Cardiac muscle cell (in vitro differentiated cells and primary cell): ENCODE results near the gene C4B. TPM values are rescaled to one million over a fixed set of nuclear protein-coding genes. Genes with fewer than 3 reads are reported as not detected.

ENCODE experiments used
- DNase-seq, 2 donors: peaks; one replicate each; pipeline versions ENCODE4 v3.0.0 to v3.0.0-alpha.2; 2010 to 2017; ENCODE audit warnings: low read depth in 1 of 2, low spot score in 1 of 2
- H3K27ac ChIP-seq: fragments of 200-600 bp; sonication (generic); 2 replicates; pipeline ENCODE4 v1.5.1; 2016
- H3K27me3 ChIP-seq: fragments of 200-600 bp; sonication (generic); 2 replicates; pipeline ENCODE4 v1.6.0; 2016; ENCODE audit warnings: control low read depth
- H3K36me3 ChIP-seq: fragments of 200-600 bp; sonication (generic); 2 replicates; pipeline ENCODE4 v1.5.1; 2016; ENCODE audit warnings: control low read depth
- H3K4me1 ChIP-seq: fragments of 200-600 bp; sonication (generic); 2 replicates; pipeline ENCODE4 v1.8.1; 2017; ENCODE audit warnings: low read depth, mild to moderate bottlenecking, mixed run types
- H3K4me3 ChIP-seq: fragments of 200-600 bp; sonication (generic); 2 replicates; pipeline ENCODE4 v1.5.1; 2016; ENCODE audit warnings: mild to moderate bottlenecking
- H3K9me3 ChIP-seq: fragments of 200-600 bp; sonication (generic); 2 replicates; pipeline ENCODE4 v1.5.1; 2017; ENCODE audit warnings: low read depth, mild to moderate bottlenecking, control low read depth
- polyA plus RNA-seq: library from polyadenylated mRNA; unstranded; fragments of >200 nt; fragmentation: Nextera tagmentation; extraction: Ambion mirVana; gene quantifications from 2 replicates; pipeline ENCODE4 v1.2.1, GENCODE V29; 2016
- total RNA-seq: library from RNA; depleted of rRNA; stranded (reverse); fragments of >200 nt; gene quantifications from 2 replicates; pipeline ENCODE4 v1.2.3, GENCODE V29; 2016
- TF ChIP-seq, protein P1 (sequence below): IDR thresholded peaks from 2 replicates; pipeline ENCODE4 v1.5.1; 2012; ENCODE audit warnings: low read depth, mild to moderate bottlenecking, low read length

The C4B gene
- total and polyA plus RNA-seq, 2 experiments from 2014 or later = 2.7 to 4.1 TPM

DNA sequence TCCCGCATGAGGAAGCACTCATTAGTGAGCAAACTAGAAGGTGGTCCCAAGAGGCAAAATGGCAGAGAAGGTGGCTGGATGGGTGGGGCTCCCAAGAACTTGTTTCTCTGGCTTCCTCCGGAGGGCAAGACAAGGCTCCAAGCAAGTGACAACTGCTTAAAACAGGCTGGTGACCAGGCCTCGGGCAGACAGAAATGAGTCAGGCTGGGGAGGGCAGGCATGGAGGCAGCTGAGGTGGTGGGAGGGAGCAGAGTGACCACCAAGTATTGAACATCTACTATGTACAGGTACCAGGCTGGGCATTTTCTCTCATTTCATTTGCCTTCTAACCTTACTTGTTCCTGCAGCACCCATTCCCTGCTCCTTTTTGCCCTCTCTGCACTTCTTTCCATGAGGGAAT, 61.2 kb downstream of the C4B start:
- no peak for DNase-seq
- TF ChIP-seq, protein P1, sequence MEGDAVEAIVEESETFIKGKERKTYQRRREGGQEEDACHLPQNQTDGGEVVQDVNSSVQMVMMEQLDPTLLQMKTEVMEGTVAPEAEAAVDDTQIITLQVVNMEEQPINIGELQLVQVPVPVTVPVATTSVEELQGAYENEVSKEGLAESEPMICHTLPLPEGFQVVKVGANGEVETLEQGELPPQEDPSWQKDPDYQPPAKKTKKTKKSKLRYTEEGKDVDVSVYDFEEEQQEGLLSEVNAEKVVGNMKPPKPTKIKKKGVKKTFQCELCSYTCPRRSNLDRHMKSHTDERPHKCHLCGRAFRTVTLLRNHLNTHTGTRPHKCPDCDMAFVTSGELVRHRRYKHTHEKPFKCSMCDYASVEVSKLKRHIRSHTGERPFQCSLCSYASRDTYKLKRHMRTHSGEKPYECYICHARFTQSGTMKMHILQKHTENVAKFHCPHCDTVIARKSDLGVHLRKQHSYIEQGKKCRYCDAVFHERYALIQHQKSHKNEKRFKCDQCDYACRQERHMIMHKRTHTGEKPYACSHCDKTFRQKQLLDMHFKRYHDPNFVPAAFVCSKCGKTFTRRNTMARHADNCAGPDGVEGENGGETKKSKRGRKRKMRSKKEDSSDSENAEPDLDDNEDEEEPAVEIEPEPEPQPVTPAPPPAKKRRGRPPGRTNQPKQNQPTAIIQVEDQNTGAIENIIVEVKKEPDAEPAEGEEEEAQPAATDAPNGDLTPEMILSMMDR = no peak

DNA sequence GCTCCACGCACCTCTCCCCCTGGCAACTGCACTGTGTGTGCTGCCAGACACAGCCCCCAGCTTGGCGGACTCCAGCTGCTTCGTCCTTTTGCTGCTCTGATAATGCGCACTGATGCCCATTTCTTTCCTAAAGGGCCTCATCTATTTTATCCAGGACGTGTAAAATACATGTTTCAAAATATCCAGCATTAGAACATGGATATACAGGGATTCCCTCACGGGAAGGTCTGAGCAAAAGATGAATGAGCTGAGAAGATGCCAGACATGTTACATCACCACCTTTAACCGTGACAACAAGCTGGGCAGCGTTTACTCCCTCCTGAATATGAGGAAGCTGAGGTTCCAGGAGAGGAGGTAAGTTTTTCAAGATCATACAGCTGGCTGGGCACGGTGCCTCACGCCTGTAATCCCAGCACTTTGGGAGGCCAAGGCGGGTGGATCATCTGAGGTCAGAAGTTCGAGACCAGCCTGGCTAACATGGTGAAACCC, 61.8 kb downstream of the C4B start:
- no peaks in the 10 kb centered on the region for H3K9me3 ChIP-seq
- no peak overlapping the region for H3K4me3 ChIP-seq
- DNase-seq = peak in 1 of 2 donors; percentile 83
- no peak overlapping the region for H3K27ac ChIP-seq
- H3K27me3 ChIP-seq = no peaks in the 10 kb centered on the region
- no peaks in the 10 kb centered on the region for H3K36me3 ChIP-seq
- no peaks in the 10 kb centered on the region for H3K4me1 ChIP-seq
- TF ChIP-seq, protein P1 = no peak

More for the DNA sequence above, 61.2 kb downstream of the C4B start:
- Histone ChIP-seq H3K9me3 (no peaks in the 10 kb centered on the region), H3K4me3 (no peak overlapping the region), H3K36me3 (no peaks in the 10 kb centered on the region), H3K27ac (no peak overlapping the region), H3K27me3 (no peaks in the 10 kb centered on the region), H3K4me1 (no peaks in the 10 kb centered on the region)

DNA sequence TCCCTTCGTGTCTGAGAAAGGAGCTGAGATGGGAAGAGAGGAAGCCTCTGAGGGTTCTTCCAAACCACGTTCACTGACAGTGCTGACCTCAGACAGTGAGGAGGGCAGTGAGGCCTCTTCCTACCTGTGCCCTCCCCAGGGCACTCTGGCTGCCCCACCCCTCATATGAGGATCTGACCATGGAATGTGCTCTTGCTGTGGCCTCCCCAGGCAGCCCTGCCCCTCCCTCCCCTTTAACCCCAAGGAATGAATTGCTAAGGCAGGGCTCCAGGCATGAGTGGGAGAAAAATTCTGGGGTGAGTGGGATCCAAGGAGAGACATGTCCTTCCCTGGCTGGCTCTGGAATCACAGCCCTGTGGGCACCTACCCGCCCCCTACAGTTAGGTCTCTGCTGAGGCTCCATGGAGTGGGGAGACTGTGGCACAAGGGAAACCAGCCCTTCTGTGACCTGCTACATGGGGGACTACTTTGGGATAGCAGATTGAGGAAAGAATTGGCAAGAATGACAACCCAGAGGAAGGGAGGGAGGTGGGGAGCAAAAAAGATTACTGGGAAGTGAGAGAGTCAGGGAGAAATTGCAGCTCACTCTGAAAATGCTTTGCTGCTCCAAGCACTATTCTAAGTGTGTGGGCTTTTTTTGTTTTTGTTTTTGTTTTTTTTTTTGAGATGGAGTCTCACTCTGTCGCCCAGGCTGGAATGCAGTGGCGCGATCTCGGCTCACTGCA, 65.1 kb downstream of the C4B start:
- no peaks in the 10 kb centered on the region for H3K36me3 ChIP-seq
- H3K9me3 ChIP-seq = no peaks in the 10 kb centered on the region
- no peak overlapping the region for H3K27ac ChIP-seq
- TF ChIP-seq, protein P1 = no peak
- H3K4me3 ChIP-seq = no peak overlapping the region
- no peaks in the 10 kb centered on the region for H3K27me3 ChIP-seq
- H3K4me1 ChIP-seq = no peaks in the 10 kb centered on the region
- no peak for DNase-seq

DNA sequence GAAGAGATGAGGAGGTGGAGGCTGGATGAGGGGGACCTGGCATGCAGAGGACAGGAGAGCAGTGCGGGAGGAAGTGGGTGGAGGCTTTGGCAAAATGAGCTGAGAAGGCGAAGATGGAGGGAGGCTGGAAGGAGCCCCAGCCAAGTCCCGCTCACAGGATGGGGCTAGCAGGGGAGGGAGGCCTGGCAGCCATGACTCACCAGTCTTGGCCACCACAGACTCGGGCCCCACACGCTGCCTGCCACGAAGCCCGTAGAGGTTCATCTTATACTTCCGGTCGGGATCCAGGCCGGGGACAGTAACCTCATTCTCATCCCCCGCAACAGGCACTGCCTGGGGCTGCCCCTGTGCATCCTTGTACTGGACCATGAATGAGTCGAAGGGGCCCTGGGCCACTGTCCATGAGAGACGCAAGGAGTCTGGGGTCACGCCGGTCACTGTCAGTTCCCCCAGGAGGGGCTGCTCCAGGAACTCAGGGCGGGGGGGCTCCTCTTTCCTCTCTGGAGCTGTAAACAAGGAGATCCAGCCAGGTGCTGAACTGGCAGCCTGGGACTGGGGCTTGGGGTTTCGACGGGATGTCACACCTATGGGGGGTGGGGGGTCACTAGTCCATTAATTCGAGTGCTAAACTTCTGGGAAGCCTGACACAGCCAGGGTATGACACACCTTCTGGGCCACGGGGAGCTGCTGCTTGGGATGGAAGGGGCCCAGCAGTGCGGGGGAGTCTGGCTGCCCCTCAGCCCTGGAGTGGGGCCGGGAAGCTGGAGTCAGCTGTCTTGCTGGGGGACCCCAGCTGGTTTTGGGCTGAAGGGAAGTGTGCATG, 66.8 kb downstream of the C4B start:
- TF ChIP-seq, protein P1 = no peak
- no peaks in the 10 kb centered on the region for H3K4me1 ChIP-seq
- H3K27me3 ChIP-seq = peaks cover under 1% of the 10 kb centered on the region
- no peaks in the 10 kb centered on the region for H3K36me3 ChIP-seq
- peak in 1 of 2 donors; percentile 95 for DNase-seq
- no peaks in the 10 kb centered on the region for H3K9me3 ChIP-seq
- no peak overlapping the region for H3K27ac ChIP-seq
- H3K4me3 ChIP-seq = no peak overlapping the region

- H3K4me3 ChIP-seq = no peak overlapping the region
- H3K9me3 ChIP-seq = no peaks in the 10 kb centered on the region
- no peaks in the 10 kb centered on the region for H3K36me3 ChIP-seq
- no peaks in the 10 kb centered on the region for H3K4me1 ChIP-seq
- DNase-seq = peak in 1 of 2 donors; percentile 15
- H3K27me3 ChIP-seq = peaks cover 9% of the 10 kb centered on the region
- TF ChIP-seq, protein P1 = no peak
- no peak overlapping the region for H3K27ac ChIP-seq
Measured at GRCh38 chr6:32082478-32082877, 67.9 kb downstream of the C4B start.
